HepG2 (cell line): Measurements from ENCODE around the gene COG4. TPM values are rescaled to one million over a fixed set of nuclear protein-coding genes. Genes with fewer than 3 reads are reported as not detected.

Experiments used
- BORCS8-MEF2B ChIP-seq: sonication (generic); formaldehyde crosslinking; IDR thresholded peaks from 2 replicates; pipeline ENCODE4 v1.8.0; 2022; ENCODE audit warnings: mild to moderate bottlenecking, missing genetic modification reagents
- EED ChIP-seq: sonication (generic); formaldehyde crosslinking; IDR thresholded peaks from 2 replicates; pipeline ENCODE4 v1.5.0; 2020; ENCODE audit warnings: mild to moderate bottlenecking, missing genetic modification reagents
- GMEB1 ChIP-seq: sonication (generic); formaldehyde crosslinking; IDR thresholded peaks from 2 replicates; pipeline ENCODE4 v1.5.1; 2020; ENCODE audit warnings: missing genetic modification reagents, mild to moderate bottlenecking, borderline replicate concordance
- MTA1 ChIP-seq: sonication (generic); formaldehyde crosslinking; IDR thresholded peaks from 2 replicates; pipeline ENCODE4 v1.4.0; 2020; ENCODE audit warnings: missing genetic modification reagents, mild to moderate bottlenecking, borderline replicate concordance
- NR2C2 ChIP-seq: sonication (generic); formaldehyde crosslinking; IDR thresholded peaks from 2 replicates; pipeline ENCODE4 v1.4.0; 2020; ENCODE audit warnings: missing genetic modification reagents, mild to moderate bottlenecking, moderate library complexity, borderline replicate concordance
- TFDP2 ChIP-seq: sonication (generic); formaldehyde crosslinking; IDR thresholded peaks from 2 replicates; pipeline ENCODE4 v1.4.0; 2020; ENCODE audit warnings: missing genetic modification reagents
- ZMYM2 ChIP-seq: sonication (generic); formaldehyde crosslinking; IDR thresholded peaks from 2 replicates; pipeline ENCODE4 v1.8.0; 2022; ENCODE audit warnings: mild to moderate bottlenecking, missing genetic modification reagents
- ZMYM4 ChIP-seq: sonication (generic); formaldehyde crosslinking; IDR thresholded peaks from 2 replicates; pipeline ENCODE4 v1.8.1; 2023; ENCODE audit warnings: mild to moderate bottlenecking, missing genetic modification reagents
- ZNF143 ChIP-seq: sonication (generic); formaldehyde crosslinking; IDR thresholded peaks from 2 replicates; pipeline ENCODE4 v1.4.0; 2020; ENCODE audit warnings: missing genetic modification reagents
- ZNF232 ChIP-seq: sonication (generic); formaldehyde crosslinking; IDR thresholded peaks from 2 replicates; pipeline ENCODE4 v1.4.0; 2020; ENCODE audit warnings: missing genetic modification reagents, borderline replicate concordance
- ZNF263 ChIP-seq: sonication (generic); formaldehyde crosslinking; IDR thresholded peaks from 2 replicates; pipeline ENCODE4 v1.4.0; 2020; ENCODE audit warnings: missing genetic modification reagents
- ZNF329 ChIP-seq: sonication (generic); formaldehyde crosslinking; IDR thresholded peaks from 2 replicates; pipeline ENCODE4 v1.9.0; 2021; ENCODE audit warnings: low read depth, mild to moderate bottlenecking, missing genetic modification reagents
- ZNF512B ChIP-seq: sonication (generic); formaldehyde crosslinking; IDR thresholded peaks from 2 replicates; pipeline ENCODE4 v1.5.1; 2020; ENCODE audit warnings: missing genetic modification reagents, mild to moderate bottlenecking, borderline replicate concordance
- ZNF687 ChIP-seq: sonication (generic); formaldehyde crosslinking; IDR thresholded peaks from 2 replicates; pipeline ENCODE4 v1.5.1; 2020; ENCODE audit warnings: mild to moderate bottlenecking, missing genetic modification reagents, moderate library complexity
- ZNF784 ChIP-seq: sonication (generic); formaldehyde crosslinking; IDR thresholded peaks from 2 replicates; pipeline ENCODE4 v1.5.1; 2020; ENCODE audit warnings: missing genetic modification reagents, mild to moderate bottlenecking, borderline replicate concordance
- polyA plus RNA-seq, 8 experiments: library from polyadenylated mRNA; depleted of rRNA in 3 of 8; stranded (reverse) in 7 of 8; unstranded in 1 of 8; fragments of >200 nt; fragmentation: Illumina TruSeq in 4 of 8; extraction: Trizol in 4 of 8; gene quantifications; 2 replicates each; pipeline versions ENCODE4 v1.2.1 to v1.2.3, GENCODE V29; 2011 to 2016; ENCODE audit warnings: low read depth in 4 of 8, missing spikeins in 1 of 8, mixed read lengths in 1 of 8; ENCODE audit not compliant: insufficient read depth in 1 of 8
- total RNA-seq, 5 experiments: library from RNA; depleted of rRNA; stranded (reverse); fragments of >200 nt; fragmentation: Illumina TruSeq; extraction: Trizol; gene quantifications; 2 replicates each; pipeline ENCODE4 v1.2.3, GENCODE V29; 2016; ENCODE audit warnings: low read depth in 1 of 5

COG4 gene
- total and polyA plus RNA-seq, 2 of the 13 experiments (the other 11 are each of a cell fraction or from before 2014, with no cell fraction given), result 51.1 to 73.8 TPM

- TF ChIP-seq ZNF687 (CRISPR knock-in tag), result peak; percentile 54
- TF ChIP-seq GMEB1 (CRISPR knock-in tag), result peak; percentile 41; the same call in 1 of the 2 replicates
- 0 out of 2 replicates have a peak, but pooled peaks have one; percentile 31 for TF ChIP-seq BORCS8-MEF2B (CRISPR knock-in tag)
- peak; percentile 9; the same call in 1 of the 2 replicates for TF ChIP-seq ZNF263
- TF ChIP-seq ZMYM2 (CRISPR knock-in tag), result 0 out of 2 replicates have a peak, but pooled peaks have one; percentile 16
- TF ChIP-seq ZNF512B (CRISPR knock-in tag), result peak; percentile 52; the same call in 1 of the 2 replicates
- TF ChIP-seq ZNF329 (CRISPR knock-in tag), result no peak
- peak; percentile 29; the same call in 1 of the 2 replicates for TF ChIP-seq MTA1 (CRISPR knock-in tag)
- peak; percentile 12; the same call in 1 of the 2 replicates for TF ChIP-seq ZMYM4 (CRISPR knock-in tag)
- TF ChIP-seq ZNF232 (CRISPR knock-in tag), result 0 out of 2 replicates have a peak, but pooled peaks have one; percentile 29
- TF ChIP-seq EED (CRISPR knock-in tag), result 0 out of 2 replicates have a peak, but pooled peaks have one; percentile 19
- 0 out of 2 replicates have a peak, but pooled peaks have one; percentile 2 for TF ChIP-seq ZNF143 (CRISPR knock-in tag)
- TF ChIP-seq NR2C2 (CRISPR knock-in tag), result no peak
- 0 out of 2 replicates have a peak, but pooled peaks have one; percentile 15 for TF ChIP-seq TFDP2 (CRISPR knock-in tag)
- 0 out of 2 replicates have a peak, but pooled peaks have one; percentile 16 for TF ChIP-seq ZNF784 (CRISPR knock-in tag)
Observed at GRCh38 chr16:70437582-70438557, 85.5 kb downstream of the COG4 start (continued).
